IMR-90 (cell line): ENCODE data around the gene PALM2AKAP2. TPM values are rescaled to one million over a fixed set of nuclear protein-coding genes. Genes with fewer than 3 reads are reported as not detected.

Source experiments
- ATAC-seq: fragments of 200-7000 bp; cut with Tn5 transposase; 2 replicates; pipeline ENCODE4 v1.9.1; 2020; ENCODE audit warnings: low read depth, mild to moderate bottlenecking, moderate library complexity
- BruUV-seq: library from RNA; stranded (reverse); fragments of 400-500 nt; replicated peaks from 2 replicates; lab custom pipeline; 2021; lab: Mats Ljungman, UMichigan
- CTCF ChIA-PET: fragments of 300-600 bp; formaldehyde crosslinking; extraction: SDS; loops from one replicate; lab custom pipeline; 2021; ENCODE audit warnings: antibody characterized with exemption; lab: Yijun Ruan, JAX
- POLR2A ChIA-PET: fragments of 300-600 bp; sonication (Branson Sonifier 250); formaldehyde crosslinking; loops from one replicate; lab custom pipeline; 2022; ENCODE audit warnings: antibody characterized with exemption; ENCODE audit not compliant: unreplicated experiment; lab: Charles Lee
- DNase-seq: peaks from one replicate; pipeline ENCODE4 v3.0.0; 2013
- H2AFZ ChIP-seq: replicated peaks from 2 replicates; pipeline ENCODE3; 2013; ENCODE audit warnings: low read length, mild to moderate bottlenecking; ENCODE audit not compliant: poor library complexity
- H2AK5ac ChIP-seq: 2 replicates; pipeline ENCODE4 v1.6.1; 2013; ENCODE audit warnings: low read depth, low read length, inconsistent platforms
- H2AK9ac ChIP-seq: replicated peaks from 2 replicates; pipeline ENCODE3; 2013; ENCODE audit warnings: mild to moderate bottlenecking, low read depth, low read length, moderate library complexity; ENCODE audit not compliant: poor library complexity
- H2BK120ac ChIP-seq: 2 replicates; pipeline ENCODE4 v1.6.1; 2013; ENCODE audit warnings: low read depth, low read length, inconsistent platforms
- H2BK15ac ChIP-seq: 3 replicates; pipeline ENCODE4 v1.6.1; 2013; ENCODE audit warnings: low read depth, low read length, inconsistent platforms
- H2BK20ac ChIP-seq: 2 replicates; pipeline ENCODE4 v1.6.1; 2013; ENCODE audit warnings: low read depth, mild to moderate bottlenecking, inconsistent platforms, low read length, moderate library complexity
- H2BK5ac ChIP-seq: 2 replicates; pipeline ENCODE4 v1.6.1; 2013; ENCODE audit warnings: mild to moderate bottlenecking, low read depth, low read length, inconsistent platforms; ENCODE audit not compliant: poor library complexity, severe bottlenecking
- H3K14ac ChIP-seq: replicated peaks from 2 replicates; pipeline ENCODE4 v1.6.1; 2013; ENCODE audit warnings: low read depth, low read length, inconsistent platforms
- H3K18ac ChIP-seq: 2 replicates; pipeline ENCODE4 v1.6.1; 2013; ENCODE audit warnings: low read depth, low read length, control low read depth
- H3K23ac ChIP-seq: 2 replicates; pipeline ENCODE4 v1.6.1; 2013; ENCODE audit warnings: low read depth, low read length, inconsistent platforms
- H3K27ac ChIP-seq: 2 replicates; pipeline ENCODE4 v1.5.1; 2013; ENCODE audit warnings: mild to moderate bottlenecking, control low read depth, low read length; ENCODE audit not compliant: insufficient read depth
- H3K27me3 ChIP-seq: 2 replicates; pipeline ENCODE4 v1.6.1; 2013; ENCODE audit warnings: low read length; ENCODE audit not compliant: control insufficient read depth, insufficient read depth
- H3K36me3 ChIP-seq: 2 replicates; pipeline ENCODE4 v1.6.1; 2013; ENCODE audit warnings: low read length, mixed read lengths; ENCODE audit not compliant: control insufficient read depth, insufficient read depth
- H3K4ac ChIP-seq: 2 replicates; pipeline ENCODE4 v1.6.1; 2013; ENCODE audit warnings: low read depth, low read length, inconsistent platforms
- H3K4me1 ChIP-seq: 2 replicates; pipeline ENCODE4 v1.6.1; 2013; ENCODE audit warnings: low read length, mixed read lengths; ENCODE audit not compliant: control insufficient read depth, insufficient read depth
- H3K4me2 ChIP-seq: 2 replicates; pipeline ENCODE4 v1.6.1; 2013; ENCODE audit warnings: low read depth, mild to moderate bottlenecking, control low read depth, low read length, moderate library complexity
- H3K4me3 ChIP-seq: 2 replicates; pipeline ENCODE4 v1.5.1; 2013; ENCODE audit warnings: low read depth, mild to moderate bottlenecking, control low read depth, low read length, moderate library complexity; ENCODE audit not compliant: insufficient read depth
- H3K56ac ChIP-seq: 2 replicates; pipeline ENCODE4 v1.6.1; 2013; ENCODE audit warnings: low read length, inconsistent platforms; ENCODE audit not compliant: insufficient read depth; ENCODE audit errors: extremely low read depth
- H3K79me1 ChIP-seq, 2 experiments: 2 replicates each; pipeline ENCODE4 v1.6.1; 2013; ENCODE audit warnings: low read length in 2 of 2, inconsistent platforms in 1 of 2, low read depth in 1 of 2
- H3K9ac ChIP-seq: 2 replicates; pipeline ENCODE4 v1.6.1; 2013; ENCODE audit warnings: low read depth, low read length, control low read depth
- H3K9me1 ChIP-seq: 2 replicates; pipeline ENCODE4 v1.6.1; 2013; ENCODE audit warnings: low read length, inconsistent platforms; ENCODE audit not compliant: insufficient read depth
- H3K9me3 ChIP-seq: 2 replicates; pipeline ENCODE4 v1.6.1; 2013; ENCODE audit warnings: low read length; ENCODE audit not compliant: control insufficient read depth, insufficient read depth
- H4K20me1 ChIP-seq: 2 replicates; pipeline ENCODE4 v1.6.1; 2013; ENCODE audit warnings: low read length, inconsistent platforms; ENCODE audit not compliant: insufficient read depth
- H4K5ac ChIP-seq: 2 replicates; pipeline ENCODE4 v1.6.1; 2013; ENCODE audit warnings: mild to moderate bottlenecking, low read depth, low read length, control low read depth
- H4K8ac ChIP-seq, 2 experiments: 2 replicates each; pipeline ENCODE4 v1.6.1; 2013; ENCODE audit warnings: low read depth in 2 of 2, low read length in 2 of 2, control low read depth in 1 of 2, inconsistent platforms in 1 of 2
- H4K91ac ChIP-seq: 2 replicates; pipeline ENCODE4 v1.6.1; 2013; ENCODE audit warnings: low read depth, low read length, inconsistent platforms; ENCODE audit not compliant: insufficient read depth
- CEBPB ChIP-seq: IDR thresholded peaks from 2 replicates; pipeline ENCODE4 v1.6.1; 2012; ENCODE audit warnings: low read depth, low read length, improper control_type of control experiment
- CHD1 ChIP-seq: IDR thresholded peaks from 2 replicates; pipeline ENCODE4 v1.6.1; 2012; ENCODE audit warnings: low read depth, low read length, improper control_type of control experiment
- FOS ChIP-seq: fragments of 150-350 bp; IDR thresholded peaks from 2 replicates; pipeline ENCODE4 v1.6.1; 2016; ENCODE audit warnings: low read depth, low read length
- MAFK ChIP-seq: IDR thresholded peaks from 2 replicates; pipeline ENCODE4 v1.6.1; 2012; ENCODE audit warnings: low read depth, low read length, improper control_type of control experiment
- MAZ ChIP-seq: IDR thresholded peaks from 2 replicates; pipeline ENCODE4 v1.6.1; 2012; ENCODE audit warnings: low read depth, mild to moderate bottlenecking, low read length, improper control_type of control experiment, moderate library complexity, borderline replicate concordance
- MXI1 ChIP-seq: IDR thresholded peaks from 2 replicates; pipeline ENCODE4 v1.6.1; 2012; ENCODE audit warnings: low read depth, mild to moderate bottlenecking, low read length, moderate library complexity, borderline replicate concordance
- NFE2L2 ChIP-seq: fragments of 150-350 bp; IDR thresholded peaks from 2 replicates; pipeline ENCODE4 v1.6.1; 2016; ENCODE audit warnings: low read depth, mild to moderate bottlenecking, low read length
- POLR2A ChIP-seq: IDR thresholded peaks from 2 replicates; pipeline ENCODE4 v1.6.1; 2012; ENCODE audit warnings: mild to moderate bottlenecking, low read depth, low read length
- RAD21 ChIP-seq: IDR thresholded peaks from 2 replicates; pipeline ENCODE4 v1.6.1; 2012; ENCODE audit warnings: low read length, improper control_type of control experiment
- RCOR1 ChIP-seq: IDR thresholded peaks from 2 replicates; pipeline ENCODE4 v1.6.1; 2012; ENCODE audit warnings: mild to moderate bottlenecking, low read length, improper control_type of control experiment; ENCODE audit not compliant: insufficient replicate concordance
- SMC3 ChIP-seq: fragments of 150-350 bp; IDR thresholded peaks from 2 replicates; pipeline ENCODE4 v1.6.1; 2016; ENCODE audit warnings: low read depth, mild to moderate bottlenecking, antibody characterized with exemption, low read length, moderate library complexity
- whole genome bisulfite sequencing, 2 experiments: methylation state at CpG; one replicate each; pipeline versions ENCODE4 v1.1.5 to v1.1.7; 2013; ENCODE audit warnings: missing lambda C conversion rate in 2 of 2; ENCODE audit not compliant: insufficient read length in 1 of 2; ENCODE audit errors: extremely low coverage in 2 of 2; 5-methylcytosine and 5-hydroxymethylcytosine counted together
- dilution Hi-C: fragments of 300-500 bp; cut with HindIII; formaldehyde crosslinking; loops from one replicate; pipeline ENCODE4 v1.14.3; 2018; ENCODE audit warnings: low sequenced_read_pairs; ENCODE audit not compliant: unreplicated experiment
- in situ Hi-C: fragments of 300-500 bp; cut with MboI; formaldehyde crosslinking; loops from 3 replicates; pipeline ENCODE4 v1.14.3; 2019; ENCODE audit warnings: low sequenced_read_pairs, inconsistent platforms, mixed read lengths
- intact Hi-C: fragments of 100-400 bp; cut with micrococcal nuclease; formaldehyde crosslinking; loops from 2 replicates; pipeline ENCODE4 v1.10.0; 2022
- polyA plus RNA-seq, 3 experiments: library from polyadenylated mRNA; depleted of rRNA; stranded (reverse); fragments of >200 nt; gene quantifications; 2 replicates each; pipeline ENCODE4 v1.2.3, GENCODE V29; 2012; ENCODE audit warnings: low replicate concordance in 1 of 3
- total RNA-seq: library from RNA; depleted of rRNA; stranded (reverse); fragments of >200 nt; gene quantifications from 2 replicates; pipeline ENCODE4 v1.2.3, GENCODE V29; 2012

Gene PALM2AKAP2
- total and polyA plus RNA-seq, 2 of the 4 experiments (the other 2 are of a cell fraction) = 3.2 to 14.2 TPM

- in situ Hi-C loops = no loop called here
- Histone ChIP-seq H3K4me2 (no peak overlapping the region), H3K56ac (no peak overlapping the region), H3K4me3 (no peak overlapping the region), H3K9me1 (peaks cover 3% of the 10 kb centered on the region; the same call in 1 of the 2 replicates), H2AFZ (no peak overlapping the region), H3K27me3 (no peaks in the 10 kb centered on the region), H2AK5ac (no peak overlapping the region), H3K14ac (no peak overlapping the region), H3K27ac (no peak overlapping the region), H4K8ac (no peak overlapping the region), H3K4ac (no peak overlapping the region), H2BK120ac (no peak overlapping the region), H2BK5ac (no peak overlapping the region), H3K9ac (no peak overlapping the region), H3K79me1 (no peaks in the 10 kb centered on the region), H2BK15ac (no peak overlapping the region), H4K91ac (no peak overlapping the region), H3K4me1 (peaks cover 7% of the 10 kb centered on the region), H2AK9ac (no peak overlapping the region), H3K36me3 (no peaks in the 10 kb centered on the region), H3K9me3 (no peaks in the 10 kb centered on the region), H4K5ac (no peak overlapping the region), H3K23ac (no peak overlapping the region), H4K20me1 (no peaks in the 10 kb centered on the region), H3K18ac (no peak overlapping the region), H2BK20ac (no peak overlapping the region; the same call in 1 of the 2 replicates)
- TF ChIP-seq CEBPB (no peak), CHD1 (no peak), MAZ (no peak), MXI1 (no peak), RAD21 (no peak), NFE2L2 (no peak), MAFK (no peak), POLR2A (no peak), RCOR1 (no peak), SMC3 (no peak), FOS (no peak)
- CTCF ChIA-PET = no interaction called here
- intact Hi-C loops = no loop called here
- POLR2A ChIA-PET = no interaction called here
- no TSS peak for BruUV-seq
- WGBS, 2 experiments = no CpG with 5 or more reads among the region's 3 CpGs
- dilution Hi-C loops = no loop called here
- no peak for DNase-seq
- ATAC-seq = no peak
Measured at GRCh38 chr9:109759589-109759988, 20.4 kb upstream of the PALM2AKAP2 start.
